Peyer's patch (tissue), 4 donors: ENCODE data around the gene PLEKHS1. TPM values are rescaled to one million over a fixed set of nuclear protein-coding genes. Genes with fewer than 3 reads are reported as not detected.

Experiments used
- small RNA-seq, 2 donors: library from RNA; depleted of rRNA; stranded (forward); fragments of <200 nt; gene quantifications; one replicate each; pipeline ENCODE3, GENCODE V24; 2016
- total RNA-seq, 4 donors: library from RNA; depleted of rRNA; stranded (reverse); fragments of >200 nt; gene quantifications; one replicate each; pipeline ENCODE4 v1.1.0, GENCODE V29; 2016

Gene PLEKHS1
- total RNA-seq, 4 donors from 2014 or later: 20.6 to 129 (median 50.4) TPM

Small RNA genes within 50 kb of the gene (small RNA-seq; reads per million reads assigned to genes)
- 0 reads per million in 2 donors for gene RF00560

Other genes starting within 250 kb of the PLEKHS1 start
- under 1 TPM in 2 of 4 donors, not detected in 2; 0.27 to 0.88 TPM for gene HABP2, start 198.6 kb upstream of the PLEKHS1 start, total RNA-seq
- gene NRAP, start 87.6 kb upstream of the PLEKHS1 start, total RNA-seq: not detected
- 100 to 1,000 TPM in 3 of 4 donors, 10 to 100 TPM in 1; 47.9 to 144 (median 103) TPM for gene CASP7, start 71.8 kb upstream of the PLEKHS1 start, total RNA-seq
- 1 to 10 TPM; 4.0 to 7.7 (median 6.0) TPM for gene DCLRE1A, start 102.4 kb downstream of the PLEKHS1 start, total RNA-seq
- gene NHLRC2, start 103.0 kb downstream of the PLEKHS1 start, total RNA-seq: 100 to 1,000 TPM in 1 of 4 donors, 10 to 100 TPM in 3; 53.8 to 185 (median 70.1) TPM